ENCODE results near the gene TNPO1. TPM values are rescaled to one million over a fixed set of nuclear protein-coding genes. Genes with fewer than 3 reads are reported as not detected.

Gene TNPO1
- total RNA-seq, 3 donors from 2014 or later (not counting 1 experiment from before 2014, with no cell fraction given), result 64.9 to 98.3 (median 97.6) TPM

GRCh38 chr5:72920690-72921502, 104.4 kb downstream of the TNPO1 start:
- Mint-ChIP-seq H3K36me3 (no peaks in the 10 kb centered on the region), H3K27me3 (ENCODE audit: low read depth in 2 of 2) (no peaks in the 10 kb centered on the region), H3K4me3 (no peak overlapping the region), H3K4me1 (no peaks in the 10 kb centered on the region), H3K9me3 (no peaks in the 10 kb centered on the region), H3K27ac (no peak overlapping the region)
- intact Hi-C loops (cut with micrococcal nuclease), result loop anchor here (10.0 kb wide), 1 partner anchor 524 kb away; the partner anchor contains the start of gene FOXD1
- Histone ChIP-seq H3K27me3 (ENCODE audit: control insufficient read depth, insufficient read depth, low read length) (no peaks in the 10 kb centered on the region), H3K4me1 (ENCODE audit: control insufficient read depth, insufficient read depth, low read length) (no peaks in the 10 kb centered on the region), H3K9me3 (ENCODE audit: control insufficient read depth, insufficient read depth, low read length) (no peaks in the 10 kb centered on the region), H3K27ac (ENCODE audit: low read length) (no peak overlapping the region), H3K4me3 (ENCODE audit: low read length) (no peak overlapping the region), H3K36me3 (ENCODE audit: control insufficient read depth, insufficient read depth, low read length) (no peaks in the 10 kb centered on the region)
- ATAC-seq (no peak), DNase-seq (peak in 1 of 2 donors; percentile 8)
- WGBS (ENCODE audit: insufficient coverage), result 49% methylated on average over 3 of the region's 4 CpGs
- TF ChIP-seq CTCF (IDR thresholded peaks at IDR 0.05), result no peak

- Histone ChIP-seq H3K27ac (ENCODE audit: low read length) (no peak overlapping the region), H3K9me3 (ENCODE audit: control insufficient read depth, insufficient read depth, low read length) (no peaks in the 10 kb centered on the region), H3K36me3 (ENCODE audit: control insufficient read depth, insufficient read depth, low read length) (no peaks in the 10 kb centered on the region), H3K4me1 (ENCODE audit: control insufficient read depth, insufficient read depth, low read length) (no peaks in the 10 kb centered on the region), H3K27me3 (ENCODE audit: control insufficient read depth, insufficient read depth, low read length) (no peaks in the 10 kb centered on the region), H3K4me3 (ENCODE audit: low read length) (no peak overlapping the region)
- no peak for TF ChIP-seq CTCF (IDR thresholded peaks at IDR 0.05)
- ATAC-seq (no peak), DNase-seq (no peak)
- Mint-ChIP-seq H3K4me3 (no peak overlapping the region), H3K36me3 (no peaks in the 10 kb centered on the region), H3K4me1 (no peaks in the 10 kb centered on the region), H3K9me3 (no peaks in the 10 kb centered on the region), H3K27me3 (ENCODE audit: low read depth in 2 of 2) (no peaks in the 10 kb centered on the region), H3K27ac (no peak overlapping the region)
- 90% methylated on average over 2 of the region's 2 CpGs for WGBS (ENCODE audit: insufficient coverage)
- intact Hi-C loops (cut with micrococcal nuclease), result loop anchor here (10.0 kb wide), 1 partner anchor 523 kb away; the partner anchor contains the start of gene FOXD1
These were observed 105.4 kb downstream of the TNPO1 start for GRCh38 chr5:72921886-72922285.

- DNase-seq (no peak), ATAC-seq (no peak)
- Histone ChIP-seq H3K4me3 (ENCODE audit: low read length) (no peak overlapping the region), H3K4me1 (ENCODE audit: control insufficient read depth, insufficient read depth, low read length) (no peaks in the 10 kb centered on the region), H3K27me3 (ENCODE audit: control insufficient read depth, insufficient read depth, low read length) (no peaks in the 10 kb centered on the region), H3K36me3 (ENCODE audit: control insufficient read depth, insufficient read depth, low read length) (no peaks in the 10 kb centered on the region), H3K9me3 (ENCODE audit: control insufficient read depth, insufficient read depth, low read length) (no peaks in the 10 kb centered on the region), H3K27ac (ENCODE audit: low read length) (no peak overlapping the region)
- H3K9me3 Mint-ChIP-seq, result no peaks in the 10 kb centered on the region
- no peaks in the 10 kb centered on the region for H3K4me1 Mint-ChIP-seq
- H3K27ac Mint-ChIP-seq, result no peak overlapping the region
- H3K36me3 Mint-ChIP-seq, result no peaks in the 10 kb centered on the region
- WGBS (ENCODE audit: insufficient coverage), result 78% methylated on average over 1 of the region's 1 CpG
- intact Hi-C loops (cut with micrococcal nuclease), result loop anchor here (10.0 kb wide), 1 partner anchor 522 kb away; the partner anchor contains the start of gene FOXD1
- no peak for TF ChIP-seq CTCF (IDR thresholded peaks at IDR 0.05)
- H3K27me3 Mint-ChIP-seq (ENCODE audit: low read depth in 2 of 2), result no peaks in the 10 kb centered on the region
- no peak overlapping the region for H3K4me3 Mint-ChIP-seq
These were observed 106.0 kb downstream of the TNPO1 start for GRCh38 chr5:72922422-72922821.

All from natural killer cell (primary cell).